NCI-H1930 (cell line): ENCODE data around the gene LIMCH1.
"Not testable (repeated sequence)": the region's sequence is repeated elsewhere in the genome, so short reads cannot be mapped to it uniquely, and the experiment has no call there.

Experiments
- DNase-seq, 2 experiments: peaks; one replicate each; lab custom pipeline; 2025; lab: John Stamatoyannopoulos, UW

LIMCH1 gene

DNA sequence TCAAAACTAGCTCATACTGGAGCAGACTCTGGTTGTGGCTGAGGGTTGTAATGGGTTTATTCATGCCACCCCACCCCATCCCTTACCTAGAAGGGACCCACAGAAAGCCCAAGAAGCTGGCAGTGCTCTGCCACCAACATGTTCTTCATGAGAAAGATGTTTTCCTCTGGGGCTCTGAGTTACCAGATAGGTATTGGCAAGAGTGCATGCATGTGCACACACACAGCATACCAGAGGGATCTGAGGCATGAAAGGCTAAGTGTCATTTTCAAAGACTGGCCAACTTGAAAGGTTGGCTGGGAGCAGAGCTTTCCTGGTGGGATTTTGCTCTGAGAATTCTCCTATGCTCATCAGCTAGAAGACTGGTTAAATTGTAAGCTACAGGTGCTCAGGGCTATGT is 145.4 kb downstream of the LIMCH1 start:
- DNase-seq, result no peak

DNA sequence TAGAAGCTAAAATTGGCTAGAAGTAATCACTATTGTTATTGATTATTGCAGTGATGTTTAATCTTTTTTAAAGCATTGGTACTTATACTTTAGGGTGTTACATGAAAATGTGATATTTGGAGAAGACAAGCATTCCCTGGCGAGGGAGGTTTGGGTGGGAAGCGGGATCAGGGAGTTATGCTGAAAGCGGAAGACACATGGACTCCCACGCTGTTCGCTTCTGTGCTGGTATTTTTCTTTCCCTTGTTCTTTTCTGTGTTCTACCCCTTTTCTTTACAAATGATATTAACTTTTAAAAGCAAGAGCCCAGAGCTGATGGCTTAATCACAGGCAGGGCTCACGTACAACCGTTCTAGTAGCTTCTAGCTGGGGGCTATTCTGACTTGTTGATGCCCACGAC is 148.9 kb downstream of the LIMCH1 start:
- DNase-seq, result no peak

DNA sequence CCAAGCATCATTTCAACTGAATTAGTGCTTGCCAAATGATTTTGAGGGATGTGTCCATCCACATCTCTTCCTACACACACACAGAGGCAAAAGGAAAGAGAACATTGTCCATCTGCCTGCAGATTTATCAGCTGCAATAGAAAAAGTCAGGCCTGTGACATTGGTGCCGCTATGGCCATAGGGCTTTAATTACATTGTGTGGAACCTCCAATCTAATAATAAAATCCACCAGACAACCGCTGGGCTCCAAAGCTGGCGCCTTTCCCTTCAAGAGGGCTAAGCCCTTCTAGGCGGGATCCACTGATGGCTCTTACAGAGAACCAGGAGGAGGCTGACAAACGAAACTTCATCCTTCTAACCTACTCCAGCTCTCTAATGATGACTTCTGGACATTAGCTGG is 150.0 kb downstream of the LIMCH1 start:
- DNase-seq, result no peak

DNA sequence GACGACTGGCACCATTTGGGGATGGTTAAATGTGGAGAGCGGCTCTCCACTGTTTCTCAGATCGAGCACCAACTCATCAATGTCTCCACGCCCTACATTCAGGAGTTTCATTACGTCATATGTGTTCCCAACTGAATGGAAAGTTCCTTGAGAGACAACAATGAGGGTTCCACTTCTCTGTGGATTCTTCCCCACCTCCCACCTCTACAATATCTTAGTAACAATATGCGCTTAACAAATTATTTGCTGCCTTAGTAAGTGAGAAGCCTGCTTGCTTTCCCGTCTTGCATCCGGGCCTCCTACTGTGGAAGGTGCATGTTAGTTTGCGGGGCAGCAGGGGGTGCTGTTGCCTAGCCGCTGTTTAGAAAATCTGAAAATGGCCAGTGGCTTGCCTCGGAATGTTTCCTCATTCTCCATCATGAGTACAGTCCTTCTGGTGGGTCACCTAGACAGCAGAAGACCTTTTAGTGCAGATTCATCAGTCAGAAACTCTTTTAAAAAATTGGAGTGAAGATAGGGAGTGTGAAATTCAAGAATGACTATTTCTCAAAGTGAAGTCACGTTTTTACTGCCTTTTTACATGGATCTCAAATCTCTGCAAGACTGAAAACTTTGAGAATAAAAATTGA is 154.9 kb downstream of the LIMCH1 start:
- peak in 1 of 2 experiments; percentile 14 for DNase-seq

DNA sequence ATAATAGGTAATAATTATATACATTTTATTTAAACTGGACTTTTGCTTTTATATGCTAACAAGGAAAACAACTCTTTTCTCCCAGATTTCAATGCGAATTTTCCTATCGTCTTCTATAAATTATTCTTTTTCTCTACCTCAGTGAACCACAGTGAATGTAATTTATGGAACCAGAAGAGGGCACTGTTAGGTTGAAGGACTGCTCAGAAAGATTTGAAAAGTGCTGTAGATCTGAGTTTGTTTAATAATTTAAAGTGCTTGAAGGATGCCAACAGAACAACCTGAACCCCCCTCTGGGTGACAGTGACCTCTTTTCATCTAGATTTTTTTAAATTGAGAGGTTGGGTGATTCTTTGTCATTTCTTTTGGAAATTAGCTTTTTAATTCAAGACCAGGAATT is 155.7 kb downstream of the LIMCH1 start:
- DNase-seq, result no peak

DNA sequence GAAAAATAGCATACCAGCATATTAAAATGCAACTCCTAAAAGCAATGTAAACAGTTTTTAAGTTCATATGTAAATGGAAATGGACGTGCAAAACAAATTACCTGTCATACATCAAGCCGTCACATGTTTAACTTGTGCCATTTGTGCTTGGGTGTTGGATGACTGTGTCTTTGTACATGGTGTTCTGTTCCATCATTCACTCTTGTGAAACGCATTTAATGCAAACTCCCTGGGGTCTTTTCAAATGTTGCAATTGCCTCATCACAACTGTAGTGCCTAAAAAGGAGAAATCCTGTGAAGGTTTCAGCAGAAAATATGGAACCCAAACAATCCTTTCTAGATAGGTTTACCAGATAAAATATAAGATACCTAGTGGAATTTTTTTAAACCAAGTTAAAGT is 158.2 kb downstream of the LIMCH1 start:
- DNase-seq, result no peak

DNA sequence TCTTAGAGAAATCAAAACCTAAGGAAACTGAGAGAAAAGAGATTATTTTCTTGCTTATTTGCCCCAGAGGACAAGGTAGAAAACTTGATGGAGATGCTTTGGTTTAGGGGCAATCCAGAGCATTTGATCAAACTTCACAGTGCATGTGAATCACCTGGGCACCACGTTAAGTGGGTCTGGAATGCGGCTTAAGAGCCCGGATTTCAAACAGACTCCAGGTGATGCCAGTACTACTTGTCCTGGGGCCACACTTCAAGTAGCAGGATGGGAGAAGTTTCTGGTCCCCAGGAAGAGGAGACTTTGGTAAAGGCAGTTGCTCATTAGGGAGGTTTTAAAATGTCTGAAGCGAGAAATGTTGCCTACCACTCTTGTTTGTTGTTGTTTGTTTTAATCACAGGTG is 158.8 kb downstream of the LIMCH1 start:
- no peak for DNase-seq

DNA sequence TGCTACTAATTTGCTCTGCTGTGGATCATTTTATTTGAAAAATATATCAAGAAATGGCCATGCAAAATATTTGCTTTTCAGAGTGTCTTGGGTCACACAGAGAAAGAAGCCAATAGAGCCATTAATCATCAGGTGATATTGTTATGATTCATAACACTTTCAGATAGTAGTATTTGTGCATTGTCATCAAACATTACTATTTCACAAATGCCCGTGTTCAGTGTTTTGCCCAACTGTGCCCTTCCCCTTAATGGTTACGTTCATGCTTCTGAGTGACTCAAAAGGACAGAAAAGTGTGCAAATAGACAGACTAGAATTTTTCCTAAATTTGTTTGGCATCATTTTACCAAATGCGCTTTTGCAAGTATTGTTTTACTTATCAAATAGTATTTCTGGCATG is 164.0 kb downstream of the LIMCH1 start:
- DNase-seq, result no peak

DNA sequence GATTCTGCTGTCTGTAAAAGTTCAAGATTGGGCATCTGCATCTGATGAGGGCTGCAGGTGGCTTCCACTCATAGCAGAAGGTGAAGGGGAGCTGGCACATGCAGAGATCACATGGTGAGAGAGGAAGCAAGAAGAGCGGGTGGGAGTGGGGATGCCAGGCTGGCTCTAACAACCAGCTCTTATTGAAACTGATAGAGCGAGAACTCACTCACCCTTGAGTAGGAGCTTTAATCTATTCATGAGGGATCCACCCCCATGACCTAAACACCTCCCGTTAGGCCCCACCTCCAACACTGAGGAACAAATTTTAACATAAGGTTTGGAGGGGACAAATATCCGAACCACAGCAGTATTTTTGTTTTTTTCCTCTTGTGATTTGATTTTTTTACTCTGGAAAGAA is 164.8 kb downstream of the LIMCH1 start:
- DNase-seq, result no peak

DNA sequence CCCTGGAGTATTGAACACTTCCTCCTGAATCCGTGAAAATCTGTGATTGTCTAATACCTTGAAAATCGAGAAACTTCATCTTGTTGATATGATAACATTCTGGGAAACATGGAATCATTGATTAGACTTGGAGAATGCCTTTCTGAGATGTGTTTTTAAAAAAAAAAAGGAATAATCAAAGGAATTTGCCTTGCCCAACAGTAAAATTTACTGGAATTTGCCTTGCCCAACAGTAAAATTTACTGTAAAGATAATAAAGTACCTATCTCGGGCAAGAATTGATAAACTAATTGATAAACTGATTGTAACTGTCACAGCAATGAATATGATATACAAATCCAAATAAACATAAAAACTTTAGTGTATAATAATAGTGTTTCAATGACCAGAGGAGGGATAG is 165.8 kb downstream of the LIMCH1 start:
- no peak for DNase-seq

DNA sequence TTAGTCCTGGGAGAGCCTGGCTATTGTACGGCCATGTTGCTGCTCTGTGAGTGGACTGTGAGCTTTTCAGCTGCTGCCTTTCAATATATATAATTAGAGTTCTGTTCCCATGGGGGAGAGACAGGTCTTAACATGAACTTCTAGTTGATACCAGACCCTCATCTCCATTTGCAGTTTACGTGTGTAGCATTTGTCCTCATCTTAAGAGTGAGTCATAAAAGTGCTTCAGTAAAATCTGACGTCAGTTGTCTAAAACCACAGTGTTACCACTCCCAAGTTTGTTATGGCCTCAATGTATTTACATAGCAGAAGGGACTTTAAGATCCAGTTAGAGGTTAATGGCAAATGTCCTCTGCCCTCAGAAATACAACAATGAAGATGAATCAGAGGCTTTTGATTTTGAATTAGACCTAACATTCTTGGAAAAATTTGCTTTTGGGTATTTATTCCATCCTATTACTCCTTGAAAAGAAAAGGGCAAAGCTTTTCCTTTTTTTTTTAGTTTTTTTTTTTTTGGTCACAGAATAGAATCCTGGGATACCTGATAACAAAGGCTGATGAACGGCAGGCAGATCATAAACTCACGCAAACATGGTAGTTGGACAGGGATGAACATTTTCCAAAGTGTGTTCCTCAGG is 172.0 kb downstream of the LIMCH1 start:
- peak in 1 of 2 experiments; percentile 56 for DNase-seq

DNA sequence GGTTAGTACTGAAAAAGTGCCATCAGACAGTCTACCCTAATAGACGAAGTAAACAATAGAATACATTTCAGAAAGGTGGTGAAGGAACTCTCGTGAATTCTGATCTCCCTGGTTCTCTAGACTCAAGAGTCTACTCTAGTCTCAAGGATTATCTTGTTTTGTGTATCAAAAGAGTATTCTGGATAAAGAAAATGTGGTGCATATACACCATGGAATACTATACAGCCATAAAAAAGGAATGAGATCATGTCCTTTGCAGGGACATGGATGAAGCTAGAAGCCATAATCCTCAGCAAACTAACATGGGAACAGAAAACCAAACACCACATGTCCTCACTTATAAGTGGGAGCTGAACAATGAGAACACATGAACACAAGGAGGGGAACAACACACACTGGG is 173.7 kb downstream of the LIMCH1 start:
- not testable (repeated sequence) for DNase-seq

DNA sequence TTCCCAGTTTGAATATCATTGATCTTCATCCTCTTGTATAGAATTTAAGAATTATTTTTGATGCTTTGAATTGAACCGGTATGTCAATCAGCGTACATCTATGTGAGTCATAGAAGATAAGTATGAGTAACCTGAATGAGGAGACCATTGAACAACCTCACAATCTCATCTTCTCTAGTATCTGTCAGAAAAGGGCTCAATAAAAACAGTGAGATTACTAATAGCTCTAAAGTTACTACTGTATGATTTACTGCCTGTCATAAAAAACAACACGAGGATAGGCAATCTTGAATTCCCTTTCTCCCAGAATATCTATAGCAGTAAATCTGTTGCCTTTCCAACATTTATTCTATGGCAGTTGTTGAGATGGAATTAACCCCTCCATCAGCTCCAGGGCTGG is 174.5 kb downstream of the LIMCH1 start:
- no peak for DNase-seq

DNA sequence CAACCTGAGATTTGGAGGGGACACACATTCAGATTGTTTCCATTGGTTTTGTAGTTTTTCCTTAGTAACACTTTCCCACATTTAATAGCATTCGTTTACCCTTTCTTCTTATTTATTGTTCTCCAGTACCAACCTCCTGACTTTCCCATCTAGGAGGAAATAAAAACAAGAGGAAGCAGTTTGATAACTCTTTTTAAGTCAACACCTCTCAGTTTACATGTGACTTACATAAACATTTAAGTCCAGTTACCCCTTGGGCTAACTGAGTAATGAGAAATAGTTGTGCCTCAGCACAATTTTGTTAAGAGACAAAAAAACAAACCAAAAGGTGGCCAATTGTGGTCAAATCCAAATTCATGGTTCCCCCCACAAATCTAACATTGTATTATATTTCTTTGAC is 175.8 kb downstream of the LIMCH1 start:
- no peak for DNase-seq

DNA sequence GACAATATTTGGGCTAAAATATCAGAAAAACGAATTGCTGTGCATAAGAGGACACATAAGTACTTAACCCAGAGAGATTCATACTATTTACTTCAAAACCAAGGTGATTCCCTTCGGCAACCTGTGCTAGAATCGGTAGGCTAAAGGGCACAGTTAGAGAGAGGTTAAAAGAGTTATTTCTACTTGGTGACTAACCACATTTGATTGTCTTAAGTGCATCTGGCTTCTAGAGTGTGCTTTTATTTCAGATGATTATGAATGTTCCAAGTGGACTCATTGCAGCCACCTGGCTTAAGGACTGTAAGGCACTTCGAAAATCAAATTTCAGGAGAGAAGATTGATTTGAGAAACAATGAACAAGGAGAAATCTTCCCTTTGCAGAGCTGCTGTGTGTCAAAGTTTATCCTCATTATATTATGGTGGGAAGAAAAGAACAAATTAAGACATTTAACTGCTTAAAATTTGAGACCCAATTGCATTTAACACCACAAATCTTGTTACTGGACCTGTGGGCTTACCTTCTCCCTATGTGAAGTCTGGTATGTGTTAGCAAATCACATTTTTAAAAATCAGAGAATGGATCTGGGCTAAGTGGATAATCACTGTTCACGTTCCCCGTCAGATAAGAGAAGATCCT is 176.5 kb downstream of the LIMCH1 start:
- DNase-seq, result no peak

DNA sequence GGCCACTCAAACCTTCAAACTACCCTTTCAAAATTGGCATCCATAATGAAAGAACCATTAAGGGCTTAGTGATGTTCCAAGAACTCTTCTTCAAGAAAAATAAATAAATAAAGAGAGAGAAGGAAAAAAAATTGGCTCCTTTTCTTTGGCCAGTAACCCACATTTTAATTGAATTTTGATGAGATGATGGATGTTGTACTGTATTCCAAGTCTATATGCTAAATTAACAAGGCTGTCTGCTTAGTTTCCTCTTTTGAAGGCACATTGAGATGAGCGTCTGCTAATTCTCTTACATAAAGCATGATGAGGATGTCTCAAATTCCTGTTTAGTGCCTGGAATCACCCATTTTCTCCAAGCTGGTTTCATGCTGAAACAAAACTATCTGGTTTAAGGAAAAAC is 177.2 kb downstream of the LIMCH1 start:
- no peak for DNase-seq

DNA sequence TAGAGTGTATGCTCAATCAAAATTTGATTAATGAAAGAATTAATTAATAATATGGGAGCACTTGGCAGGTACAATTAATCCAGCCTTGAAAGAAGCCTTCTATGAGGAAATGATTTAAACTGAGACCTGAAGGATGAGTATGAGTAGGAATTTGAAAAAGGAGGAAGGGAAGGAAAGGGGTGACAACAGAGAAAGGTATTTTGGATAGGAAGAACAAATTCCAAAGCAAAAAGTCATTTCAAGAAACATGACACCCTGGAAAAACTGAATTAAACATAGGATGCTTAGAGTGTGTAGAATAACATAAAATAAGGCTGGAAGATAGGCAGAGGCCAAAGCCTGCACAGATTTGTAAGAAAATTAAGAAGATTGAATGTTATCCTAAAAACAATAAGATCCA is 180.9 kb downstream of the LIMCH1 start:
- DNase-seq, result no peak

DNA sequence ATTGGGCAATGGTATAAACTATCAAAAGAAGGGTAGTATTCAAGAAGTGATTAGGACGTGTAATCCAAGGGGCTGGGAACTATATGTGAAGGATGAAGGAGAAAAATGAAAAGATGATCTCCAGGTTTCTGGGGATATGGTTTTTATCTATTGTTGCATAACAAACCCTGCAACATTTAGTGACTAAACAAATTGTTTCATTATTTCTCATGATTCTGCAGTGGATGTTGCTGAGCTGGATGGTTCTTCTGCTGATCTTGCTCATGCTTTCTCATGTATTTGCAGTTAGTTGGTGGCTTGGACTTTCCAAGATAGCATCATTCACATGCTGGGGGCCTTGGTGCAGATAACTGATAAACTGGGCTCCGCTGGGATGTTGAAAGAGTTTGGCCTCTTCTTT is 181.5 kb downstream of the LIMCH1 start:
- DNase-seq, result no peak

DNA sequence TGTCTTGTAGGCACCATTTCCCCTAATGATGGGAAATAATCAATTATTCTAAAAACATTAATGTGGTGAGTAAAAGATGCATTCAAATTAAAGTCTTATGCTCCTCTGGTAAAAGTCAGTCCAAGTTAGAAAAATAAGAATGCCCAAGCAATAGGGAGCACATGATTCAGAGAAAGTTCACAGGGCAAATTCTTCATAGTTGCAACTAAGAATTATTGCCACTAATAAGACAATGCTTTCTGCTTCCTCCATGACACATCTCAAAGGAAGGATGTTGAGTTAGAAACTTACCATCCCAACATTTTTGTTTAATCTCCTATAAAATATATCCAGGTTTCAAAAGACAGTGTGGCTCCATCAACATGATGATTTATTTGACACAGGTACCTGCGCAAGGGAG is 184.2 kb downstream of the LIMCH1 start:
- DNase-seq, result no peak

DNA sequence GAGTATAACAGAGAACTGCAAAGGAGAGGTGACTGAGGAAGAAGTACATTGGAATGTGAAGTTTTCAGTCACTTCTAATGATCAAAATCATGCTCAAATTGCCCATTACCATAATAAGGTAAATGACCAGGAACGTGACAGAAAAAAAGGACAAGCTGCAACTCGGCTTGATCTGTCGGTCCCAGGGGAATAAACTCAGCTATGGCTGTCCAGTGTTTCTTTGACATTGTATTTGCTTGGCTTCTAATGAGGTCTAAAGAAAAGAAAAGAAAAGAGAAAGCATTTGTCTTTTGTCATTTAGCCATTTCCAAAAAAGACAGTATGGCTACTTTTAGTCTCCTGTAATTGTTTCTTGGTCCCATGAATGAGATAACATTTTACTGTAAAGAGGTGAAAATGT is 185.3 kb downstream of the LIMCH1 start:
- DNase-seq, result no peak

DNA sequence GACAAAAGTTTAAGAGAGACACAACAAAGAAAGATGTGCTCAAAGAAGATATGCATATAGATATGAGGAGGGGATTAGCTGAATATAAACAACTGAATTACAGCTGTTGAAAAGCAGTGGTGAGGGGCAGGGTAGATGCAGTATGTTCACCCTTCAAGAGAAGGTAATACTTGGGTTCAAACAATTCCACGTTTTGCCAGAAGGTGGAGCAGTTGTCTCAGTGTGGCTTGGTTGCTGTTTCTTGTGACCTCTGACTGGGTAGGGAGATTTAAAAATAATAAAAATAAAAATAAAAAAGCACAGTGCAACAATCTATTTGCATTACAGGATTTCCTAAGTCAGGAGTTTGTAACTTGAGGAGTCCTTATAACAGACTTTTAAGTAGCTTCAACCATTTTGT is 187.3 kb downstream of the LIMCH1 start:
- DNase-seq, result no peak

DNA sequence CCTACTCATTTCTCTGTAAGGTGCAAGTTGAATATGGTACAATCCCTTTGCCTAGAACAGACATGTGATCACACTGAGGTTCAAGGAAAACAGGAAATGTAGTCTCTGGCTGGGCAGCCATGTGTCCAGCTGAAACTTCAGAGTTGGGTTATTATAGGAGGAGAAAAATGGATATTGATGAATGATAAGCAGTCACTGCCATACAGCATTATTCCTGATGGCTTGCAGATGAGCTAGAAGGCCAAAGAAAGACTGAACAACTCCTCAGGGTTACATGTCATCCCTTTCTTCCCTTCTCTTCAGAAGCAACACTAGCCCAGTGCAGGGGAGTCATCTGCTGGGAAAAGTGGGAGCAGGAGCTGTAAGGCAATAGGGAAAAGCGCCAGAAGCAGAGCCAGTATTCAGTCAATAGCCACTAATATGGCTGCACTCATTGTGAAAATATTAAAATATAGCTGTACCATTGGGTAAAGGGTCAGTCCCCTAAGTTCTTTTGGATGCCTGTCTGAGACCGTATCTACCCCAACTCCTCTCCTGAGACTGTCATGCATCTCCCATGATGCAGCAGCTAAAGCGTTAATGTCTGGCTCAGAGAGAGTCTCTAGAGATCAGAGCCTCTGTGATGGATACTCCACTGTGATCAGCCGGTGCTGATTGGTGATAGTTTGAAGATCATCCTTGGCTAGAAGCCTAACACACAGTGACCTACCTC is 190.1 kb downstream of the LIMCH1 start:
- DNase-seq, result no peak

DNA sequence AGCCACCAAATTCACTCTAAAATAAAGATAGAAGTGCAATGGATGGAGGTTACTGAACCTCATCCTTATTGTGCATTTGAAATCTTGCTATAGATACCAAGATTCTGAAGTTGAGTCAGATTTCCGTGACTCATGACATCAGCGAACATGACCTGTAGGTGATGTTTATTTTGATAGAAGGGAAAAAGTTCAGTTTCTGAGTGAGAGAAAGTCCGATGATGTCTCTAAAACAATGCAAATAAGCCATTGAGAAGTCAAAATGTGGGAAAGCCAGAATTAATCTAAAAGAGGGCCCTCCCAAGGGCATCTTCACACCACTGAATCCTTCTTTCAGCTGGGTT is 190.6 kb downstream of the LIMCH1 start:
- no peak for DNase-seq
